Liver (tissue), 9 donors: ENCODE data around the gene EPC2. TPM values are rescaled to one million over a fixed set of nuclear protein-coding genes. Genes with fewer than 3 reads are reported as not detected.

Experiments used
- DNase-seq: peaks from one replicate; pipeline ENCODE4 v3.0.0-alpha.2; 2017; ENCODE audit warnings: low spot score
- H3K27ac ChIP-seq, 2 donors: one replicate each; pipeline ENCODE4 v1.7.0; 2013; ENCODE audit warnings: inconsistent platforms in 2 of 2, low read length in 2 of 2, control low read depth in 1 of 2, low read depth in 1 of 2, mild to moderate bottlenecking in 1 of 2
- H3K27me3 ChIP-seq, 4 donors: one replicate each; pipeline versions ENCODE4 v1.6.1 to v1.7.0; 2013; ENCODE audit warnings: low read length in 3 of 4, inconsistent platforms in 1 of 4, mild to moderate bottlenecking in 1 of 4, moderate library complexity in 1 of 4; ENCODE audit not compliant: control insufficient read depth in 4 of 4, insufficient read depth in 4 of 4
- H3K36me3 ChIP-seq, 4 donors: one replicate each; pipeline versions ENCODE4 v1.6.1 to v1.7.0; 2013; ENCODE audit warnings: low read length in 3 of 4, mild to moderate bottlenecking in 3 of 4, low read depth in 1 of 4, moderate library complexity in 1 of 4; ENCODE audit not compliant: control insufficient read depth in 4 of 4, insufficient read depth in 3 of 4
- H3K4me1 ChIP-seq, 4 donors: one replicate each; pipeline versions ENCODE4 v1.6.1 to v1.7.0; 2013; ENCODE audit warnings: low read length in 3 of 4, mild to moderate bottlenecking in 3 of 4, moderate library complexity in 1 of 4; ENCODE audit not compliant: control insufficient read depth in 4 of 4, insufficient read depth in 4 of 4
- H3K4me3 ChIP-seq, 3 donors: one replicate each; pipeline versions ENCODE4 v1.6.1 to v1.7.0; 2013; ENCODE audit warnings: low read length in 3 of 3, control low read depth in 1 of 3, low read depth in 1 of 3, mild to moderate bottlenecking in 1 of 3
- H3K9ac ChIP-seq, 2 donors: one replicate each; pipeline ENCODE4 v1.7.0; 2013; ENCODE audit warnings: low read length in 2 of 2, mild to moderate bottlenecking in 2 of 2, moderate library complexity in 2 of 2, control low read depth in 1 of 2, low read depth in 1 of 2
- H3K9me3 ChIP-seq, 4 donors: one replicate each; pipeline versions ENCODE4 v1.6.1 to v1.7.0; 2013; ENCODE audit warnings: low read length in 3 of 4; ENCODE audit not compliant: control insufficient read depth in 4 of 4
- ATF3 ChIP-seq: IDR thresholded peaks from 2 replicates; pipeline ENCODE4 v1.6.1; 2016; ENCODE audit warnings: antibody characterized with exemption
- CTCF ChIP-seq: fragments of 150-350 bp; IDR thresholded peaks from 2 replicates; pipeline ENCODE4 v1.5.1; 2017; ENCODE audit warnings: improper control_type of control experiment, low read depth, low read length; ENCODE audit not compliant: missing input control
- EGR1 ChIP-seq, 2 donors: IDR thresholded peaks; 2 replicates each; pipeline ENCODE4 v1.6.1; 2016 to 2018; ENCODE audit warnings: antibody characterized with exemption in 2 of 2, low read depth in 2 of 2
- FOXA2 ChIP-seq: IDR thresholded peaks from 2 replicates; pipeline ENCODE4 v1.6.1; 2016; ENCODE audit warnings: antibody characterized with exemption
- GABPA ChIP-seq, 2 donors: IDR thresholded peaks in 1 of 2; conservative IDR thresholded peaks in 1 of 2; 2 replicates each; pipeline ENCODE4 v1.6.1; 2016; ENCODE audit warnings: antibody characterized with exemption in 2 of 2, mild to moderate bottlenecking in 1 of 2, moderate library complexity in 1 of 2
- HNF4A ChIP-seq, 2 donors: conservative IDR thresholded peaks; 2 replicates each; pipeline ENCODE4 v1.6.1; 2016; ENCODE audit warnings: antibody characterized with exemption in 2 of 2, mild to moderate bottlenecking in 2 of 2
- HNF4G ChIP-seq: IDR thresholded peaks from 2 replicates; pipeline ENCODE4 v1.6.1; 2016; ENCODE audit warnings: antibody characterized with exemption
- JUND ChIP-seq, 2 donors: IDR thresholded peaks; 2 replicates each; pipeline ENCODE4 v1.6.1; 2016; ENCODE audit warnings: antibody characterized with exemption in 2 of 2
- MAX ChIP-seq: IDR thresholded peaks from 2 replicates; pipeline ENCODE4 v1.6.1; 2016; ENCODE audit warnings: antibody characterized with exemption
- NR2F2 ChIP-seq: IDR thresholded peaks from 2 replicates; pipeline ENCODE4 v1.6.1; 2016; ENCODE audit warnings: antibody characterized with exemption
- RAD21 ChIP-seq, 2 donors: IDR thresholded peaks; 2 replicates each; pipeline ENCODE4 v1.6.1; 2016; ENCODE audit warnings: antibody characterized with exemption in 2 of 2, mild to moderate bottlenecking in 2 of 2
- REST ChIP-seq: IDR thresholded peaks from 2 replicates; pipeline ENCODE4 v1.6.1; 2016; ENCODE audit warnings: antibody characterized with exemption, mild to moderate bottlenecking
- RXRA ChIP-seq, 2 donors: IDR thresholded peaks; 2 replicates each; pipeline ENCODE4 v1.6.1; 2017 to 2018; ENCODE audit warnings: antibody characterized with exemption in 2 of 2, mild to moderate bottlenecking in 1 of 2
- SP1 ChIP-seq: IDR thresholded peaks from 2 replicates; pipeline ENCODE4 v1.6.1; 2018; ENCODE audit warnings: antibody characterized with exemption, mild to moderate bottlenecking
- TAF1 ChIP-seq: conservative IDR thresholded peaks from 2 replicates; pipeline ENCODE4 v1.6.1; 2016; ENCODE audit warnings: antibody characterized with exemption, mild to moderate bottlenecking
- YY1 ChIP-seq: IDR thresholded peaks from 2 replicates; pipeline ENCODE4 v1.6.1; 2016; ENCODE audit warnings: antibody characterized with exemption, mild to moderate bottlenecking
- ZBTB33 ChIP-seq: IDR thresholded peaks from 2 replicates; pipeline ENCODE4 v1.6.1; 2016; ENCODE audit warnings: antibody characterized with exemption
- WGBS: extraction: QIAGEN DNeasy Blood & Tissue Kit; methylation state at CpG from one replicate; pipeline ENCODE4 v1.1.7; 2013; 5-methylcytosine and 5-hydroxymethylcytosine counted together
- polyA plus RNA-seq, 2 donors: library from polyadenylated mRNA; stranded (reverse) in 1 of 2; unstranded in 1 of 2; fragments of 200-250 nt in 1 of 2; fragments of >200 nt in 1 of 2; fragmentation: Nextera tagmentation in 1 of 2; extraction: Ambion mirVana in 1 of 2; gene quantifications; one replicate each; pipeline versions ENCODE4 v1.2.1 to v1.2.3, GENCODE V29; 2013 to 2015
- total RNA-seq, 2 donors: library from RNA; depleted of rRNA; stranded (reverse); fragments of >200 nt; gene quantifications; one replicate each; pipeline ENCODE4 v1.2.3, GENCODE V29; 2014
- donor health status: healthy.
- donor health status: healthy.
- donor health status: healthy.
- donor health status: healthy.
- donor health status: healthy.

Gene EPC2
- total and polyA plus RNA-seq, 4 donors: 2.8 to 17.7 (median 9.6) TPM

- H3K9ac ChIP-seq: no peak overlapping the region
- TF ChIP-seq SP1 (no peak), ATF3 (no peak), HNF4A (conservative IDR thresholded peaks at IDR 0.05) (no peak), EGR1 (IDR thresholded peaks at IDR 0.05; ENCODE audit: low read depth in 2 of 2) (no peak), HNF4G (no peak), REST (no peak), JUND (IDR thresholded peaks at IDR 0.05) (no peak), RXRA (IDR thresholded peaks at IDR 0.05) (no peak), ZBTB33 (no peak), FOXA2 (no peak), GABPA (IDR thresholded peaks at IDR 0.05 in 1 of 2, conservative IDR thresholded peaks at IDR 0.05 in 1 of 2) (no peak), TAF1 (no peak), CTCF (no peak)
- peaks cover 0 to 16% (median 7%) of the 10 kb centered on the region in 4 donors for H3K4me1 ChIP-seq
- no peaks in the 10 kb centered on the region for H3K36me3 ChIP-seq
- no peak overlapping the region for H3K27ac ChIP-seq
- 95% methylated on average over 6 of the region's 6 CpGs for WGBS
- no peaks in the 10 kb centered on the region for H3K9me3 ChIP-seq
- H3K4me3 ChIP-seq: no peak overlapping the region
- no peak for DNase-seq
- H3K27me3 ChIP-seq: no peaks in the 10 kb centered on the region
Observed at GRCh38 chr2:148654435-148654834, 9.9 kb downstream of the EPC2 start.

- Histone ChIP-seq H3K4me1 (peaks cover 0 to 13% (median 7%) of the 10 kb centered on the region in 4 donors), H3K27ac (no peak overlapping the region), H3K9ac (no peak overlapping the region), H3K36me3 (no peaks in the 10 kb centered on the region), H3K9me3 (no peaks in the 10 kb centered on the region), H3K27me3 (no peaks in the 10 kb centered on the region), H3K4me3 (no peak overlapping the region)
- 88% methylated on average over 1 of the region's 1 CpG for WGBS
- DNase-seq: no peak
- TF ChIP-seq JUND (IDR thresholded peaks at IDR 0.05): no peak
- TF ChIP-seq CTCF: no peak
- TF ChIP-seq ZBTB33: no peak
- no peak for TF ChIP-seq EGR1 (IDR thresholded peaks at IDR 0.05; ENCODE audit: low read depth in 2 of 2)
- no peak for TF ChIP-seq SP1
- no peak for TF ChIP-seq HNF4G
- no peak for TF ChIP-seq TAF1
- no peak for TF ChIP-seq RXRA (IDR thresholded peaks at IDR 0.05)
- no peak for TF ChIP-seq HNF4A (conservative IDR thresholded peaks at IDR 0.05)
- TF ChIP-seq MAX: no peak
- TF ChIP-seq NR2F2: no peak
- TF ChIP-seq YY1: no peak
- no peak for TF ChIP-seq RAD21 (IDR thresholded peaks at IDR 0.05)
- TF ChIP-seq GABPA (IDR thresholded peaks at IDR 0.05 in 1 of 2, conservative IDR thresholded peaks at IDR 0.05 in 1 of 2): no peak
Observed at GRCh38 chr2:148656516-148656915, 12.0 kb downstream of the EPC2 start.
